Karpas-422 (cell line): Measurements from ENCODE around the gene BICRA. TPM values are rescaled to one million over a fixed set of nuclear protein-coding genes. Genes with fewer than 3 reads are reported as not detected.
"Not testable (repeated sequence)": the region's sequence is repeated elsewhere in the genome, so short reads cannot be mapped to it uniquely, and the experiment has no call there.

ENCODE experiments used
- DNase-seq: peaks from one replicate; pipeline ENCODE4 v3.0.0-alpha.2; 2015
- H2AFZ ChIP-seq: fragments of 200-600 bp; sonication (generic); 2 replicates; pipeline ENCODE4 v1.6.1; 2014; ENCODE audit warnings: antibody characterized with exemption, low read length, mixed read lengths
- H3K27ac ChIP-seq: fragments of 200-600 bp; sonication (generic); 2 replicates; pipeline ENCODE4 v1.5.1; 2014; ENCODE audit warnings: mild to moderate bottlenecking, low read length, moderate library complexity
- H3K27me3 ChIP-seq: fragments of 200-600 bp; sonication (generic); 2 replicates; pipeline ENCODE4 v1.6.1; 2014; ENCODE audit warnings: low read length, mixed read lengths
- H3K36me3 ChIP-seq: fragments of 200-600 bp; sonication (generic); 2 replicates; pipeline ENCODE4 v1.6.1; 2014; ENCODE audit warnings: low read length, mixed read lengths; ENCODE audit not compliant: insufficient read depth
- H3K4me1 ChIP-seq: fragments of 200-600 bp; sonication (generic); 2 replicates; pipeline ENCODE4 v1.6.1; 2014; ENCODE audit warnings: mild to moderate bottlenecking, low read length, mixed read lengths
- H3K4me2 ChIP-seq: fragments of 200-600 bp; sonication (generic); 2 replicates; pipeline ENCODE4 v1.6.1; 2014; ENCODE audit warnings: low read length, low read depth, mild to moderate bottlenecking; ENCODE audit not compliant: poor library complexity, severe bottlenecking
- H3K4me3 ChIP-seq: fragments of 200-600 bp; sonication (generic); 2 replicates; pipeline ENCODE4 v1.5.1; 2014; ENCODE audit warnings: mild to moderate bottlenecking, antibody characterized with exemption, low read length, mixed read lengths
- H3K79me2 ChIP-seq: fragments of 200-600 bp; sonication (generic); 2 replicates; pipeline ENCODE4 v1.6.1; 2014; ENCODE audit warnings: mild to moderate bottlenecking, low read length, mixed read lengths
- H3K9ac ChIP-seq: fragments of 200-600 bp; sonication (generic); 2 replicates; pipeline ENCODE4 v1.6.0; 2014; ENCODE audit warnings: low read length
- H3K9me2 ChIP-seq: fragments of 200-600 bp; sonication (generic), shearing (Covaris generic); replicated peaks from 2 replicates; pipeline ENCODE4 v1.6.0; 2014; ENCODE audit warnings: mild to moderate bottlenecking, low read length, moderate library complexity; ENCODE audit not compliant: insufficient read depth
- H3K9me3 ChIP-seq: fragments of 300-700, 200-600 bp; sonication (generic); 2 replicates; pipeline ENCODE4 v1.6.1; 2014; ENCODE audit warnings: low read length, mixed read lengths
- H4K20me1 ChIP-seq: fragments of 200-600 bp; sonication (generic); 2 replicates; pipeline ENCODE4 v1.6.1; 2014; ENCODE audit warnings: mild to moderate bottlenecking, antibody characterized with exemption, low read length, low read depth; ENCODE audit not compliant: insufficient read depth
- total RNA-seq: library from RNA; depleted of rRNA; stranded (reverse); fragments of >200 nt; shearing (Covaris generic); gene quantifications from 2 replicates; pipeline ENCODE4 v1.2.3, GENCODE V29; 2014; ENCODE audit warnings: low replicate concordance

BICRA gene
- total RNA-seq, 1 experiment from 2014 or later, result 1.8 TPM

DNA sequence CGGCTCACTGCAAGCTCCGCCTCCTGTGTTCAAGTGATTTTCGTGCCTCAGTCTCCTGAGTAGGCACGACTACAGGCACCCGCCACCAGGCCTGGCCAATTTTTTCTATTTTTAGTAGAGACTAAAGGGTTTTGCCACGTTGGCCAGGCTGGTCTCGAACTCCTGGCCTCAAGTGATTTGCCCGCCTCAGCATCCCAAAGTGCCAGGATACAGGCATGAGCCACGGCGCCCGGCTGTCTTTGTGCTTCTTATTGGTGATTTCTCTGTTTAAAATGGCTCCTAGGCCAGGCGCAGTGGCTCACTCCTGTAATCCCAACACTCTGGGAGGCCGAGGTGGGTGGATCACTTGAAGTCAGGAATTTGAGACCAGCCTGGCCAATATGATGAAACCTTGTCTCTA, 59.6 kb downstream of the BICRA start:
- not testable (repeated sequence) for DNase-seq, H3K4me2 ChIP-seq, H3K36me3 ChIP-seq, H3K4me3 ChIP-seq, H3K9me3 ChIP-seq, H3K9me2 ChIP-seq, H3K27ac ChIP-seq, H2AFZ ChIP-seq, H3K9ac ChIP-seq, H3K27me3 ChIP-seq, H3K4me1 ChIP-seq, H4K20me1 ChIP-seq
- peaks cover 36% of the 10 kb centered on the region for H3K79me2 ChIP-seq

DNA sequence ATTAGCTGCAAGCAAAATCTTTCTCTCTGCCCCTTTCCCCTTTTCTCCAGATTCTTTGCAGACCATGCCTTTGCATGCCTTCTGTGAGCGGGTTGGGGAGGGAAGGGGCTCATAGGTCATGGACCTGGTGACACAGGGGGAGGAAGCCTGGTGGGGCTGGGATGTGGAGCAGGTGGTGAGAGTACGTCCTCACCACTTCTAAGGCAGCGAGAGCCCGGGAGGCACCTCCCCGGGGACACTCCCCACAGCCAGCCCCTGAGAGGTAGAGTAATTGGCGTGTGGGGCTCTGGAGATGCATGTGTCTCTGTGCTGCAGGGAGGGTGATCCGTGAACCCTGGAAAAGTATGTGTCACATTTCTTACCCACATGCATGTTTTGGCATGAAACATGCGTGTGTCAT, 61.8 kb downstream of the BICRA start:
- Histone ChIP-seq H3K4me3 (no peak overlapping the region), H3K36me3 (no peaks in the 10 kb centered on the region), H2AFZ (no peak overlapping the region), H3K27ac (no peak overlapping the region), H3K9me2 (no peaks in the 10 kb centered on the region), H3K9me3 (no peaks in the 10 kb centered on the region), H3K4me2 (no peak overlapping the region), H3K9ac (no peak overlapping the region), H4K20me1 (no peaks in the 10 kb centered on the region), H3K4me1 (no peaks in the 10 kb centered on the region), H3K79me2 (peaks cover 16% of the 10 kb centered on the region), H3K27me3 (no peaks in the 10 kb centered on the region)
- no peak for DNase-seq

DNA sequence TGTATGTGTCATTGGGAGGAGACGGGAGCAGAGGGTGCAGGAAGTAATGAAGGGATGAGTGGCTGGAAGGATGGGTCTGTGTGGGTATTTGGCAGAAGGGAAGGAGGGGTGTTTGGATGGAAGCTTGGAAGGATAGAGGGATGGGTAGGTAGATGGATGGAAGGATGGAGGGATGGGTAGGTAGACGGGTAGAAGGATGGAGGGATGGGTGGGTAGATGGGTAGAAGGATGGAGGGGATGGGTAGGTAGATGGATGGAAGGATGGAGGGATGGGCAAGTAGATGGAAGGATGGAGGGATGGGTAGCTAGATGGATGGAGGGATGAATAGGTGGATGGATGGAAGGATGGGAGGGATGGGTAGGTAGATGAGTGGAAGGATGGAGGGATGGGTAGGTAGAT, 62.6 kb downstream of the BICRA start:
- no peak overlapping the region for H3K9ac ChIP-seq
- H3K4me1 ChIP-seq, result no peaks in the 10 kb centered on the region
- no peak overlapping the region for H3K4me3 ChIP-seq
- no peak for DNase-seq
- no peak overlapping the region for H3K4me2 ChIP-seq
- H2AFZ ChIP-seq, result no peak overlapping the region
- H4K20me1 ChIP-seq, result no peaks in the 10 kb centered on the region
- peaks cover 13% of the 10 kb centered on the region; the same call in 1 of the 2 replicates for H3K79me2 ChIP-seq
- H3K36me3 ChIP-seq, result no peaks in the 10 kb centered on the region
- H3K9me2 ChIP-seq, result no peaks in the 10 kb centered on the region
- no peak overlapping the region for H3K27ac ChIP-seq
- H3K9me3 ChIP-seq, result no peaks in the 10 kb centered on the region
- H3K27me3 ChIP-seq, result no peaks in the 10 kb centered on the region

DNA sequence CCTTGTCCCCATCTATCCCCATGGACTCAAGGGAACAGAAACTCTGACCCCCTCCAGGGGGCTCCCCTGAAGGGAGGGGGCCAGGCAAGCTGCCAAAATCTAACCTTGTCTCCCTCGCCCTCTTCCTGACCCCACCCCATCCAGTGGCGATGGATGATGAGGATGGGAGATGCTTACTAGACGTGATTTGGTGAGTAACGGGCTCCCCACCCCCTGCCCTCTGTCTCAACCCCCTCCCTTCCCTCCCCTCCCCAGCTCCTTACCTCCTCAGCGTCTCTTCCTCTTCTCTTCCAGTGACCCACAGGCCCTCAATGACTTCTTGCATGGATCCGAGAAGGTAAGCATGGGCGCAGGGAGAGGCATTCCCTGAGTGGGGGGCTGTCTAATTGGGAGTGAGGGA, 64.5 kb downstream of the BICRA start:
- H4K20me1 ChIP-seq, result no peaks in the 10 kb centered on the region
- no peak overlapping the region for H3K9ac ChIP-seq
- no peak for DNase-seq
- H3K27ac ChIP-seq, result no peak overlapping the region
- peaks cover 8% of the 10 kb centered on the region; the same call in 1 of the 2 replicates for H3K79me2 ChIP-seq
- H2AFZ ChIP-seq, result no peak overlapping the region
- no peaks in the 10 kb centered on the region for H3K4me1 ChIP-seq
- no peak overlapping the region for H3K4me3 ChIP-seq
- H3K9me3 ChIP-seq, result no peaks in the 10 kb centered on the region
- H3K4me2 ChIP-seq, result no peak overlapping the region
- H3K9me2 ChIP-seq, result no peaks in the 10 kb centered on the region
- H3K36me3 ChIP-seq, result no peaks in the 10 kb centered on the region
- no peaks in the 10 kb centered on the region for H3K27me3 ChIP-seq

DNA sequence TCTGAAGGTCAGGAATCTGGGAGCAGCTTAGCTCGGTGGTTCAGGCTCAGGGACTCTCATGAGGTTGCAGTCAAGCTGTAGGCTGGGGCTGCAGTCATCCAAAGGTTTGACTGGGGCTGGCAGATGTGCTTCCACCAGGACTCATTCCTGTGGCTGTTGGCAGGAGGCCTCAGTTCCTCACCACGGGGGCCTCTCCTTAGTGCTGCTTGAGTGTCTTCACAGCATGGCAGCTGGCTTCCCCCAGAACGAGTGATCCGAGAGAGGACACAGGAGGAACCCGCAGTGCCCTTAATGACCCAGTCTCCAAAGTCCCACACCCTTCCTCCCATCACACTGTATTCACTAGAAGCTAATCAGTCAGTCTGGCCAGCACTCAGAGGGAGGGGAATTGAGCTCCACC, 65.6 kb downstream of the BICRA start:
- Histone ChIP-seq H2AFZ (no peak overlapping the region), H3K9me3 (no peaks in the 10 kb centered on the region), H3K27me3 (no peaks in the 10 kb centered on the region), H3K36me3 (no peaks in the 10 kb centered on the region), H3K9ac (no peak overlapping the region), H3K4me2 (no peak overlapping the region), H3K9me2 (no peaks in the 10 kb centered on the region), H3K4me3 (no peak overlapping the region), H4K20me1 (no peaks in the 10 kb centered on the region), H3K27ac (no peak overlapping the region), H3K79me2 (peaks cover 5% of the 10 kb centered on the region; the same call in 1 of the 2 replicates), H3K4me1 (no peaks in the 10 kb centered on the region)
- no peak for DNase-seq

DNA sequence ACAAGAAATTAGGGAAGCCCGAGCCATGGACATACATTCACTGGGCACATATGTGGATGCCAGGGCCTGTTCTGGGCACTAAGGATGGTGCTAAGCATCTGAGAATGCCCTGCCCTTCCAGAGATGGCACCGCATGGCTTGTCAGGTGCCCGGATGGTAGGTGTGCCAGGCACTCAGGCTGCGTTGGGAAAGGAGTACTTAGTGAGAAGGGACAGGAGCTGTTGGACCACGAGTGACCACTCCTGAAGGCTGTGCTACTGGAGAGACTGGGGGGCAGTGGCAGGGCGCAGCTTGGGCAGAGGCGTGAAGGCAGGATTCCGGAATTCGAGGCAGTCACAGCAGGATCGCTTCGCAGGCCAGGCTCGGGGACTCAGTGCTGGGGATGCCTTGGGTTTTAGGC, 66.3 kb downstream of the BICRA start:
- H3K79me2 ChIP-seq, result peaks cover 3% of the 10 kb centered on the region; the same call in 1 of the 2 replicates
- H3K27me3 ChIP-seq, result no peaks in the 10 kb centered on the region
- H3K27ac ChIP-seq, result no peak overlapping the region
- no peak overlapping the region for H2AFZ ChIP-seq
- H3K4me1 ChIP-seq, result no peaks in the 10 kb centered on the region
- no peak overlapping the region for H3K9ac ChIP-seq
- no peak overlapping the region for H3K4me2 ChIP-seq
- H3K36me3 ChIP-seq, result no peaks in the 10 kb centered on the region
- no peak overlapping the region for H3K4me3 ChIP-seq
- H3K9me3 ChIP-seq, result no peaks in the 10 kb centered on the region
- no peak for DNase-seq
- H3K9me2 ChIP-seq, result no peaks in the 10 kb centered on the region
- H4K20me1 ChIP-seq, result no peaks in the 10 kb centered on the region

DNA sequence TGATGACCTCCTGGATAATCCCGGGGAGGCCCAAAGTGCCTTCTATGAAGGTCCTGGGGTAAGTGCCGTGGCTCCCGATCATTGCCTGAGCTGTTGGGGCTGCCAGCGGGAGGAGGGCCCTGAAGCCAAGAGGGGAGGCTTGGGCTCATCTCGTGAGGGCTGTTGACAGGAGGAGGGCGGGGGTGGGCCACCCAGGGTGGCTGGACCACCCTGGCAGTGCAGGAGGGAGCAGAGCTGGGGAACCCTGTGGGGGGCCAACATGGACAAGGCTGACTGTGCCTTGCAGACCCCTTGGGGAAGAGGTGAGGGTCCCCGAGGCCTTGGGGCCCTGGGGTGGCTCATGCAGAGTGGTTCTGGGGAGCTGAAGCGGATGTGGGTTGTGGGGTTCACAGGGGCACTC, 66.9 kb downstream of the BICRA start:
- H3K4me1 ChIP-seq, result no peaks in the 10 kb centered on the region
- H4K20me1 ChIP-seq, result no peaks in the 10 kb centered on the region
- H3K4me3 ChIP-seq, result no peak overlapping the region
- H3K9me2 ChIP-seq, result no peaks in the 10 kb centered on the region
- no peak overlapping the region for H2AFZ ChIP-seq
- no peak overlapping the region for H3K9ac ChIP-seq
- no peak overlapping the region for H3K4me2 ChIP-seq
- DNase-seq, result no peak
- H3K27me3 ChIP-seq, result no peaks in the 10 kb centered on the region
- no peaks in the 10 kb centered on the region; the same call in 1 of the 2 replicates for H3K79me2 ChIP-seq
- no peaks in the 10 kb centered on the region for H3K9me3 ChIP-seq
- no peak overlapping the region for H3K27ac ChIP-seq
- no peaks in the 10 kb centered on the region for H3K36me3 ChIP-seq

DNA sequence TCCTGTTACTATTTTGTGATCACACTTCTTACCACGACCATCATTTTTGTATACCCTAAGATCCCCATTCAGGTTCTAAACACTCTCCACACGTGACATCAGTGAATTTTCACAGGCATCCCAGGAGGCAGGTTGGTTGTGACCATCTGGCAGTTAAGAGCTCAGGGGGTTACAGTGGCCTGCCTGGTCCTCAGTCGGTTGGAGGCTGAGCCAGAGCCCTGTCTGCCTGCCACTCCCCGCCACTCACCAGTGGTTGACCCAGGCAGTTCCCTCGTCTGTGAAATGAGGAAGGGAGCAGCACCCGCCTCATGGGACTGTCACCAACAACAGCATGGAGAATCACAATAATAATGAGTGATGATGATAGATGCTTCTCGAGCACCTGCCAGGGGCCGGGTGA, 67.9 kb downstream of the BICRA start:
- H3K9ac ChIP-seq, result no peak overlapping the region
- no peak for DNase-seq
- H3K27me3 ChIP-seq, result no peaks in the 10 kb centered on the region
- no peaks in the 10 kb centered on the region for H3K9me2 ChIP-seq
- no peak overlapping the region for H3K27ac ChIP-seq
- H3K4me1 ChIP-seq, result no peaks in the 10 kb centered on the region
- H4K20me1 ChIP-seq, result no peaks in the 10 kb centered on the region
- H3K36me3 ChIP-seq, result no peaks in the 10 kb centered on the region
- no peaks in the 10 kb centered on the region for H3K9me3 ChIP-seq
- no peak overlapping the region for H3K4me2 ChIP-seq
- H3K4me3 ChIP-seq, result no peak overlapping the region
- H2AFZ ChIP-seq, result no peak overlapping the region
- no peaks in the 10 kb centered on the region for H3K79me2 ChIP-seq
